ENCODE results near the gene RAD51B.
"Not testable (repeated sequence)": the region's sequence is repeated elsewhere in the genome, so short reads cannot be mapped to it uniquely, and the experiment has no call there.

The RAD51B gene

DNA sequence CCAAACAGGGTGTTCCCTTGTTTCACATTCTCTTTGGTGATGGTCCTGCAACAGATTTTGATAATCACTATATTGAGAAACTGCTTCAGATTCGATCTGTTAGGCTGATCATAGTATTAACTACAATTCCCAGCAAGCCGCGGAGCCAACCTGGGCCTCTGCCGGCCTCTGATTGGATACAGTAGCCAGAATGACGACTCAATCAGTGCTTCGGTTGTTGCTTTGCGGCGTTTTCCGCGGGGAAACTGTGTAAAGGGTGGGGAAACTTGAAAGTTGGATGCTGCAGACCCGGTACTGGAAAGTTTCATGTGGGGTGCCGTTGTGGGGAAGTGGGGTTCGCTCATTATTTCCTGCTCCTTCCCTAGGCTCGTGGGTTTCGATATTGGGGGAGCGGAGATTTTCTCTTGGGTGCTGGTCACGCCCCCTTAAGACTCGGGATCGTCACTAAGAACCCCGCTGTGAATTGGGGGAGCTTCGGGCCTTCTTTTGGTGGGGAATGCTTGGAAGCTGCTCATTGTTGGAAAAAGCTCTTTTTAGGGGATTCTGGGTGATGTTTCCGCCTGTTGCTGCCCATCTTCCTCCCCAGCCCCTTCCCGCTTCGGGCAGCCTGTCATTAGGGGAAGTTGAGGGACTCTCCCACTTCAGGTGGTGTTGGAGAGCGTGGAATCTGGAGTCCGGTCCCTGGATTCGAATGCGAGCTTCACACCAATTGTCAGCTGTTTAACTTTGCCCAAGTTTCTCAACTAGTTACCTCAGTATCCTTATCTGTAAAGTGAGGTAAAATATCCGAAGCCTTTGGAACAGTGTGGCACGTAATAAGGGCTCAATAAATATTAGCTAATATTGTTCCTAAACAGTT, at the start of gene RAD51B:
Gene RAD51B (plus strand): TSS at position 217 of the 859 bp plus-strand sequence.
- DNase-seq (ENCODE audit: low read depth in 1 of 2, low spot score in 1 of 2) = peak; percentile 76 to 88

DNA sequence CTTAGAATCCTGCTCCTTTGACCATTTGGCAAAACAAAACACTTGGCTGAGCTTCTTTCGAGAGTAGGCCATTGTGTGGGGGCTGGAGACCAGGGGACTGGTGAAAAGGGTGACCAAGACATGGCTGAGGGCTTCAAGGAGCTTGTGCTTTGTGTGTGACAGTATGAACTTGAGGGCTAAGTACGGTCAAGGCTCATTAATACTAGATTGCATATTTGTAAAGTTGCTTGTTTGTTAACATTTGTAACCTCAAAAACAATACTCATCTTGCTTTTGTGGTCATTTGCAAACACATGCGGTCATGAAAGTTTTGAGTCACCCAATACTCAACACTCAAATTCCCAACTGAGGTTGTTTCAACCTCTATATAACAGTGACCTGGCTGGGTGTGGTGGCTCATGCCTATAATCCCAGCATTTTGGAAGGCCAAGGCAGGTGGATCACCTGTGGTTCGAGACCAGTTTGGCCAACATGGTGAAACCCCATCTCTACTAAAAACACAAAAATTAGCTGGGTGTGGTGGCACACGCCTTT, 45.7 kb upstream of the RAD51B start:
- no peak for DNase-seq (ENCODE audit: low read depth in 1 of 2, low spot score in 1 of 2)

DNA sequence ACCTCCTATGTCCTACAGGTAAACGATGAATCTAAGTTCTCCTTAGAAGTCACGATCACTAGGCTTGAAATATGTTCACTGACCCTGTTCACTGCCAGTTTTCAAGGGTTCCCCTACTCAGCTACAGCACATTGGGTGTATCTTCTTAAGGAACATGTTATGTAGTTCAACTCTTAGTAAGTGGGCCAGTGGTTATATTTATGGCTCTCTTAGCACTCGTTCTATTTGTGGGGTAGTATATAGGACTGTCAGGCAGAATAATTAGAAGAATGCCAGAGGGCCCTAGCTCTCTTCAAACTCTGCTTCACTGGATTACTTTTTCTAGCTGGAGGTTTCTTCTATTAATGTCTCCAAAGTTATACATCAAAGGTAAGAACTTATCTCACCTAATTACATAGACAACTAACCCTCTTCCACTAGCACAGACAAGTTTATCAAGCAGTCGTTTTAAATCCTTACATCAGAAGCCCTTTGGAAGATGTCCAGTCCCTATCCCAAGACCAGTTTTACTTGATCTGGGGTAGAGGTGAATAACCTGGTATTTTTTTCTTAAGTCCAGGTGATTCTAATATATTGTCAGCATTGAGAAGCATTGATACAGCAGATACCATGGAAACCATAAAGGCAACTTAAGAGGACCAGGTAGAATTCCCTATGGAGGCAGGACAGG, 42.8 kb upstream of the RAD51B start:
- DNase-seq (ENCODE audit: low read depth in 1 of 2, low spot score in 1 of 2) = no peak

DNA sequence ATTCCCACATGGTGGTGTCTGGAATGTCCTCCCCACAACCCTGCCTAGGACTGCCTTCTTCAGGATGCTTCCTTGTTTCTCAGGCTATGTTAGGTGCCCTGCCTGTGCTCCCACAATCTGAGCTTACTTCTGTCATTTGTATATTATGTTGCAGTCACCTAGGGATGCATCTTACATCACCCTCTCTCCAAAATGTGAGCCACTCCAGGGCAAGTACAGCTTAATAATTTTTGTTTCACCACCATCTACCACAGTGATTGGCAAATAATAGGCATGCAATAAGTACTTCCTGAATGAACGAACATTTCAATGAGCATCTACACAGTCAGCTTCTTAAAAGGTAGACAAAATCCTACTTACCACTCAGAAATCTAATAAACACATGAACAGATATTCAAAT, 40.8 kb upstream of the RAD51B start:
- no peak for DNase-seq (ENCODE audit: low read depth in 1 of 2, low spot score in 1 of 2)

DNA sequence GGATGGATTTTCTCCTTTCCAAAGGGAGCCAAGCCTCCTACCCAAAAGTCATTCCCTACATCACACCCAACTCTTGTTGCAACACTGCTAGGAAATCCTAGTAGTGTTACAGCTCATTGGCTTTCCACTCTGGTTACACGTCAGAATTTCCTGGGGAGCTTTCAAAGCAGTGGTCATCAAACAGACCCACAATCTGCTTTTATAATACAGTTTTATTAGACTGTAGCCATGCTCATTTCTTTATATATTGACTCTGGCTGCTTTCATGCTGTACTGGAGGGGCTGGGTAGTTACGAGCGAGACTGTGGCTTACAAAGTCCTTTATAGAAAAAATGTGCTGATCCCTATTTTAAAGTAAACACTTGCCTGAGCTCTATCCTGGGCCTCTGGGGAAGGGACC, 37.5 kb upstream of the RAD51B start:
- no peak for DNase-seq (ENCODE audit: low read depth in 1 of 2, low spot score in 1 of 2)

DNA sequence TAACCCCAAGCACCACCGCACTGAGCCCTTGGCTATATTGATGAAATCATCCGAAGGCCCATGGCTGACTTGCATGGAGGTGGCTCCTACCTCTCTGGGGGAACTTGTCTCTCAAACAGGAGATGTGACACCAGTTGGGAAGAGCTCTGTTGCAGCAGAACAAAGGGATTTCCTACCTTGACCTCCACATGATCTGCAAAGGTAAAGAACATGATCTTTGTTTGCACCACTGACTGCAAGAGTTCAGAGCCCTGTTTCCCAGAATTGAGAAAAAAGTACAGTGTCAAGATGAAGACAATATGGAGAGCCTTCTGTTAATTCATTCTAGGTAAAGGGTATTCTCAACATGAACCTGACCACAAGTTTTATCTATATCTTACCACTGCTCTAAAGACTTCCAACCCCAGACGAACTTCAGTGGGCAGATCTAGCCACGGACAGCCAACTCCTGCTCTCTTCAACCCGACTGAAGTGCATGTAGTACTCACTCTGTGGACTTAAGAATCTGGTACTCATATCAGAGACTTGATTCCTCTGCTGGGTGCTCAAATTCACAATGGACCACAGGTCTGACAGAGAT, 35.2 kb upstream of the RAD51B start:
- no peak for DNase-seq (ENCODE audit: low read depth in 1 of 2, low spot score in 1 of 2)

DNA sequence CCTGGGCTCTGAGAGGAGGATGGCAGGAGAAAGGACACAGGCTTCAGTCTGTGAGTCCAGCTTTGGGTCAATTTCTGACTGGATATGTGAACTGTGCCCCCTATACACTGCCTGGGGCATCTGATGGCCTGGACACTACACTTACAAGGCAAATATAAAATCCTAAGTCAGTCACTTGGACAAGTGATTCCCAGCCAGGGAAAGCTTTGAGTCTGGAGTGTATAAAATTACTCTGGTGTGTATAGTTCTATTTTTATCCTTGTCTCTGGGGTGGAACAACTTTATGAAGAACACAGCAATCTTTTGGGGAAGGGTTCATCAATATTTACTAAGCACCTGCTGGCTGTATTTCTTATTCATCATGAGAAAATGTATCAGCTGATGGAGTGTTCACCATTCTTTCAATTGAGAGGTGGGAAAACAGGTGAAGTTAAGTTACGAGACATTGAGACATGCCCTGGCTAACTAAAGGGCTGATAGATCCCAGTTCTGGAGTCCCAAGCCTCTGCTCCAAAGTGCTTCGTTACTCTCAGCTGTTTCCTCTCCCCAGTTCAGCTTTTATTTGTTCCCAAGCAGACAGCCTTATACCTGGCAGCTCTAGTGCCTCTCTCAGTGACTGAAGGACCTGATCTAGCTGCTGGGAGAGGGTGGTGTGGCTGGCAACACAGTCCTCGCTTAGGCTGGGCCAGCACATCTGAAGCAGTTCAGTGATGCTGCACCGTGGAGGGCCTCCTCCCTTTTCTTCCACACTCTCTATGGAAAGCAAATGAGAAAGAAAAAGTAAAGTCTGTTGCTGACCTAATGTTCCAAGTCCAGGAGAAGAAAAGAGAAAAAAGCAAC, 34.1 kb upstream of the RAD51B start:
- DNase-seq (ENCODE audit: low read depth in 1 of 2, low spot score in 1 of 2) = no peak

DNA sequence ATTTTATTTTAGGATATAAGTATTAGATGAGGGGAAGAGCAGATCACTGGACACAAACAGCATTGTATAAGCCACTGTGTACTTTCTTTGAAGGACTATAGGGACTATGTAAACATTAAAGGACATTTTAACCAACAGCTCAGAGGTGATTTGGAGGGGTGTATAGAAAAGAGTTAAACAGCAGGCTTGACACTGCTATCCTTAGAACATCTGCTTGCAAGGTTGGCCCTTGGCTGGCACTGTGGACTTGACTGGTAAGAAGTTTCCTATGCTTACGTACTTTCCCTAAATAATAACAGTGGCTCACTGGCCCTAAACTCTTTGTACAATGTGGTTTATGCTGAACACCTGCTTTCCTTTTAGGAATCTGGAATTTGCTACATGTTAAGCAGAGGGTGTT, 31.9 kb upstream of the RAD51B start:
- no peak for DNase-seq (ENCODE audit: low read depth in 1 of 2, low spot score in 1 of 2)

DNA sequence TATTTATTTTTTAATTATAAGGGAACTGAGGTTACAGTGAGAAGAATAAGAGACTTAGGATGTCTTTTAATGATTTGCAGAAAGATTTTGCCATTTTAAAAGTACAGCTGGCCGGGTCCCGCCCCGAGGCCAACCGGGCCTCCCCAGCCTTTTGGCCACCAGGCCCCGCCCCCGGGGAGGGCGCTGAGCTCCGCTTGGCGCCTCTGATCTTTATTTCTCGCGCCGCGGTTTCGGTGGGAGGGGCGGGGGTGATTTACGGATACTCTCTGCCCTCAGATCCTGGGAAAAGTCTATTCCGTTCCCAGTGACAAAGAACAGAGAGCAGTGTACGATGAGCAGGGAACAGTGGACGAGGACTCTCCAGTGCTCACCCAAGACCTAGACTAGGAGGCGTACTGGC, 20.8 kb upstream of the RAD51B start:
- no peak for DNase-seq (ENCODE audit: low read depth in 1 of 2, low spot score in 1 of 2)

DNA sequence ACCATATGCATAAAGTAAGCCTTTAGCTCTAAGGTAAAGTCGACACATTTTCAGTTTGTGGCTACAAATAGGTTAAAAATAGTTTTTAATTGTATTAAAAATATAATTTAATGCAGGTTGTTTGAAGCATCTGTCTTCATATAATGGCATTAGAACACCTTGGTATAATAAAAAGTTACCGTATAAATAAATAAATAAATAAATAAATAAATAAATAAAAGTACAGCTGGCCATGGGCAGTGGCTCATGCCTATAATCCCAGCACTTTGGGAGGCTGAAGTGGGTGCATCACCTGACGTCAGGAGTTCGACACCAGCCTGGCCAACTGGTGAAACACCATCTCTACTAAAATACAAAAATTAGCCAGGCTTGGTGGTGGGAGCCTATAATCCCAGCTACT, 18.8 kb upstream of the RAD51B start:
- DNase-seq (ENCODE audit: low read depth in 1 of 2, low spot score in 1 of 2) = no peak

DNA sequence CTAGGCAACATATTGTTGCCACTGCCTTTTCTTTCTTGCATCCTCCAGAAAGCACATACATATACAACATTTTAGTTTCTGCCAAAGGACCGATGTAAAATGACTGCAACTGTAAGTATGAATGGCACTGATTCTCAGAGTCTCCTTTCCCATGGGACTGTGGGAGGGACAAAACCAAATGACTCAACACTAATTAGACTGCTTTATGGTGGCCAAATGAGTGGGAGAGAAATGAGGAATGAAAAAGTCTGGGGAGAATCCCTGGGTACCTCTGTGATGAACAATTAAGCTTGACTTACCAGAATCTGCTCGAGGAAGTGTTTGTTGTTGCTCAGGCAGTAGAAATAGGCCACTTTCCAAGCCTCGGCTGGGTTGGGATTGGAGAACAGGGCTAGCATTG, 13.3 kb upstream of the RAD51B start:
- no peak for DNase-seq (ENCODE audit: low read depth in 1 of 2, low spot score in 1 of 2)

DNA sequence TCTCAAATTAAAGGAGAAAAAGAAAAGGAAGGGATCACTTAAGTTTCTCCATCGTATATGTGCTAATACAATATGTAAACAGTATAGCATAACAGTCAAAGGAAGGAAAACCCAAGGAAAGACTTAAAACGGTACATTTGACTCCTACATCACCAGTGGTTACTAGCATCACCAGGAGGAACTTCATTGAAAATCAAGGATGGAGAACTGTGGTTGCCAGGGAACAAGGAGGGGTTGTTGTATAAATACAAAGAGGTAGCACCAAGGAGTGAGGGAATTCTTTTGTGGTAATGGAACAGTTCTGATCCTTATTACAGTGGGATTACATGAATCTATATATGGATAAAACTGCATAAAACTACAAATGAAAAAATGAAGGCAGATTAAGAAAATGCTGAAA, 4.8 kb upstream of the RAD51B start:
- no peak for DNase-seq (ENCODE audit: low read depth in 1 of 2, low spot score in 1 of 2)

DNA sequence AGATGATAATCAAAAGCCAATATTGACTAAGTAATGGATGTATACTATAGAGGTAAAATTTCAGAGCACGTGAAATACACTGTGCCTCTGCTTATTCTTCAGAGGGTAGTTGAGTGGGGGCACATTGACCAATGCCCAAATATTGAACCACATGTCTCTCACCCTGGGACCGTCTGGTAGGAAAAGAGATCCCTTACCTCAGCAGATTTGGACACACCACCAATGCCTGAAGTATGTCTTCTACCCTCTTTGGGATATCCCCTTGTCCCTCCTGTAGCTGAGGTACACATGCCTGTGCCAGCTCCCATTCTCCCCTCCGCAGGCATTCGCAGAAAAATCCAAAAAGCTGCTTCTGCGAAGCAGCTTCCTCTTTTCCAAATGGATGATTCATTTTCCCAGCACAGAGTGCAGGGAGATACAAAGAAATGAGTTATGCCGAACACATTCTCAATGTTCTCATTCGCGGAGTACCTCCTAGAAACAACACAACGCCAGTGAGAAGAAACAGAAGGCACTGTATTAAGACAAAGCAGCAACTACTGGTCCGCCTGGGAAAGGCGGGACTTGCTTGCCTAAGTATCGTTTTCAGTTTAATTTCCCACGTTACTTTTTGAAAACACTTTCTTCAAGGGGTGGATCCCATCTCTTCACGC, 3.9 kb upstream of the RAD51B start:
- no peak for DNase-seq (ENCODE audit: low read depth in 1 of 2, low spot score in 1 of 2)

DNA sequence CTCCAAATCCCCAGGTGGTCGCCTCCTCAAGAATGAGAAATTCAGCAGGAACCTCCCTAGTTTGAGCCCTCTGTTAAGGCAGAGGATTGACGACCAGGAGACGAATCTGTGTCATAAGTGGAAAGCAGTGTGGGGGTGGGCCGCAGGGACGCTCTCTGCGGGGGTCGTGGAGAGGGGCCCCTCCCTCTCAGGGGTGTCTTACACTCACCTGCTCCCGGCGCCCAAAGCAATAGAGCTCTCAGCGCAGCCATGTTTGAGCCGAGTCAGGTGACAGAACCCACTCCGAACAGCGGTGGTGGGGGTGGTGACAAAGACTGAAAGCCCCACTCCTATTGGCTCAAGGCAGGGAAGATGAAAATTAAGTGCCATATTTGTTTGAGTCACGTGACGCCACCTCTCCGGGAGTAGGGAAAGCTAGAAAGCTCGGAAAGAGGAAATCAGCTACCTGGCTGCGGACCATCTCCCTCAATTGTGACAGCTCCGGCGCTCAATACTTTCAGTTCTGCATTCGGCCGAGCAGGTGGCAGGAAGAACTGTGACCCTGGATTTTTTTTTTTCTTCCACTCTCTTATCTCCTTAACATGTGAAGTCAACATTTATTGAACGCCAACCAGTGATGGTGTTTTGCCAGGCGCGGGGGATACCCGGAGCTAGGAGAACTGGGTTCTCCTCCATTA, 3.1 kb upstream of the RAD51B start, which contains the start of gene ZFYVE26:
Gene ZFYVE26 (minus strand): TSS at position 265 of the 677 bp plus-strand sequence. CDS start 627 bp downstream, outside the sequence.
- peak; percentile 67 to 89 for DNase-seq (ENCODE audit: low read depth in 1 of 2, low spot score in 1 of 2)

DNA sequence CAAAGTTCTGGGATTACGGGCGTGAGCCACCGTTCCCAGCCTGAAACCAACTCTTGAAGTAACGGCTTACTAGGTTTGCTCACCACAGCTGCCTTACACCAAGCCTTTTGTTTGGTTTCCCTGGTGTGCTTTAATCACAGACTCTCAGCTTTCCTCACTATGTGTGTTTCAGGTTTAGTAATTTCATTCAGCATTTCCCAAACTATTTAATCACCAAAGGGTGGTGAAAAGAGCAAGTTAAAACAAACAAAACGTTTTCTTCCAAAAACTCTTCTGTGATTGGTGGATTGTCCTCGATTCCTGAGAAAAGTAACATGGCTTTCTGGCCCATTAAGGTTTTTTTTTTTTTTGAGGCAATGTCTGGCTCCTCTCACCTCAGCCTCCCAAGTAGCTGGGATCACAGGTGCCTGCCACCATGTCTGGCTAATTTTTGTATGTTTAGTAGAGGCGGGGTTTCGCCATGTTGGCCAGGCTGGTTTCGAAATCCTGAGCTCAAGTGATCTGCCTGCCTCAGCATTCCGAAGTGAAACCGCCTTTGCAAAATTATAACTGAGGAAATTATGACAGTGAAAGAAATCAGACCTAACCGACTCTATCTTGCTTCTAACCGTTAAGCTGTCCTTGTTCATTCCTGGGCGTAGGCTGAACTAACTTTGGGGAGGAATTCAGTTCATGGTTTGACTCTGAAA, 1.7 kb upstream of the RAD51B start:
- DNase-seq (ENCODE audit: low read depth in 1 of 2, low spot score in 1 of 2) = no peak

DNA sequence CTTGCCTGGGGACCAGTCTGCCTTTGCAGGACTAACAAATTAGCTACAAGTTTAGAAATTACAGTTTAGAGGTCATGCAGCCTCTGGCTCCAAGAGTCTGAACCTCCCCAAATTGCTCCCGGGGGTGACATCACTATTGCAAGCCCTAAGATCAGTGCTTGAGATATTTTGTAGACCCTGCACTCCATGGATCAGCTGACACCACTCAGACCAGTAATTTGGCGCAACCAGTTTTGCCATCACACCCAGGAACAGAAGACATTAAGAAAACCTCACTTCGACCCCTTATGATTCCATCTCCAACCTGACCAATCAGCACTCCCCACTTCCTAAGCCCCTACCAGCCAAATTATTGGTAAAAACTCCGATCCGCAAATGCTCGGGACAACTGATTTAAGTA, 1.1 kb upstream of the RAD51B start:
- DNase-seq (ENCODE audit: low read depth in 1 of 2, low spot score in 1 of 2) = not testable (repeated sequence)

DNA sequence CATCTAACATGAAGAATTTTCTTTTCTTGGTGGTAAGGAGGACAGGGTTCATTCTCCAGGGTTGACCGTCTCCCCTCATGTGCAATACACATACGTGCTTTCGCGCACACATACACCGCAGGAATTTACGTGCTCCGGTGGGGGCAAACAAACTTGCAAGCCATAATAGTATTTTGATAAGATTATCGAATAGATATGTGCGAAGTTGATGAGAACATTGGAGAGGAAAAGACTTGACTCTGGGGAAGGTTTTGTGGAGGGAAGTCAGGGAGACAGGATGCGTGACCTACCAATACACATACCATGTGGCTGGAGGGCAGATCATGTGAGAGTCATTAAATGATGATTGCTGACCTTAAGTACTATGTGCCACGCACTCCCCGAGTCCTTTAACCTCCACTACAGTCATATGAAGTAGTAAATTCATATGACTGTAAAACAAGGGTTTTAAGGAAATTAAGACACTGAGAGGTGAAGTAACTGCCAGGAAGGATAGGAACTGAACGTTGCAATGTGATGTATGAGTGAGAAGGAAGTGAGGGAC, 921 bp downstream of the RAD51B start:
- DNase-seq (ENCODE audit: low read depth in 1 of 2, low spot score in 1 of 2) = no peak

DNA sequence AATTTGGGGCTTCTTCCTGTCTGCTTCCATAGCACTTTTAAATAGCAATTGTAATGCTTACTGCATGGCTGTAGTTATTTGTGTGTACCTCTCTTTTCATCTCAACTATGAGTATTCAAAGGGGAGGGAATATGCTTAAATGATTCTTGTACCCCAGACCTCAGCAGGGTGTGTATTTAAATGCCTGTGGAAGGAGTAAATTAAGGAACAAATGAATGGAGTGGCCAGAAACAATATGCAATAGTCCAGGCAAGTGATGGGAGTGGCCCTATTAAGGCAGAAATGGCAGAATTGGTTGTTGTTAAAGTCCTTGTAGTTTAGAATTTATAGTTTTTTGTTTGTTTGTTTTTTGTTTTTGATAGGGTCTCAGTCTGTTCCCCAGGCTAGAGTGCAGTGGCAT, 1.5 kb downstream of the RAD51B start:
- no peak for DNase-seq (ENCODE audit: low read depth in 1 of 2, low spot score in 1 of 2)

DNA sequence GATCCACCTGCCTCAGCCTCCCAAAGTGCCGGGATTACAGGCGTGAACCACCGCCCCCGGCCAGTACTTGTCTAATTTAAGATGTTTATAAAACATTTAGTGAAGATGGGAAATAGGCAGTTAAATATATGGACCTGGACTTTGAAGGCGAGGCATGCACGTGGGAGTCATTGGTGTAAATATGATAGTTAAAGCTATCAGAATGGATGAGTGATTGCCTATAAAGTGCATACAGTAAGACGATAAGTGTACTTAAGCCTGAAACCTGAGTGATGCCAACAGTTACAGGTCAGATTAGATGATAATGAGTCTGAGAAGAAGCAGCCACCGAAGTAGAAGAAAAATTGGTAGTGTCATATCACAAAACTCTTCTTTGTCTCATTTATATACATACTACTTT, 11.5 kb downstream of the RAD51B start:
- no peak for DNase-seq (ENCODE audit: low read depth in 1 of 2, low spot score in 1 of 2)
